B cell (primary cell): ENCODE results near the gene INSRR. TPM values are rescaled to one million over a fixed set of nuclear protein-coding genes. Genes with fewer than 3 reads are reported as not detected.

Experiments used
- ATAC-seq: fragments of 200-7000 bp; cut with Tn5 transposase; one replicate; pipeline ENCODE4 v1.10.0; 2021; ENCODE audit warnings: low read depth, mild to moderate bottlenecking, moderate number of reproducible peaks, moderate library complexity
- CTCF ChIA-PET: fragments of 350-600 bp; sonication (Branson Sonifier 250); formaldehyde crosslinking; loops from one replicate; lab custom pipeline; 2021; ENCODE audit warnings: antibody characterized with exemption, inconsistent platforms; lab: Charles Lee
- POLR2A ChIA-PET: fragments of 350-600 bp; sonication (Branson Sonifier 250); formaldehyde crosslinking; loops from one replicate; lab custom pipeline; 2021; ENCODE audit warnings: antibody characterized with exemption; lab: Charles Lee
- DNase-seq: peaks from one replicate; pipeline ENCODE4 v3.0.0; 2013
- H2AFZ ChIP-seq: 2 replicates; pipeline ENCODE4 v1.6.1; 2012; ENCODE audit warnings: mild to moderate bottlenecking, low read depth, low read length; ENCODE audit not compliant: insufficient read depth, poor library complexity, severe bottlenecking
- H3K27ac ChIP-seq, 2 donors: 1 replicate in 1 of 2; 2 replicates in 1 of 2; pipeline ENCODE4 v1.5.1; 2012 to 2013; ENCODE audit warnings: low read length in 2 of 2, mild to moderate bottlenecking in 2 of 2, moderate library complexity in 1 of 2
- H3K27me3 ChIP-seq, 4 experiments: fragments of 200-600 bp in 1 of 4; sonication (generic) in 1 of 4; replicated peaks in 1 of 4; 1 replicate in 2 of 4; 2 replicates in 2 of 4; pipeline versions ENCODE4 v1.6.1 to v1.7.0; 2013 to 2016; ENCODE audit warnings: low read length in 3 of 4, mild to moderate bottlenecking in 2 of 4, mixed read lengths in 1 of 4, moderate library complexity in 1 of 4; ENCODE audit not compliant: insufficient read depth in 4 of 4, control insufficient read depth in 3 of 4; ENCODE audit errors: control extremely low read depth in 1 of 4
- H3K36me3 ChIP-seq, 2 experiments: replicated peaks in 1 of 2; 1 replicate in 1 of 2; 2 replicates in 1 of 2; pipeline versions ENCODE4 v1.6.1 to v1.7.1; 2013; ENCODE audit warnings: low read length in 1 of 2; ENCODE audit not compliant: insufficient read depth in 2 of 2, control insufficient read depth in 1 of 2; ENCODE audit errors: control extremely low read depth in 1 of 2, extremely low read depth in 1 of 2
- H3K4me1 ChIP-seq, 2 donors: fragments of 200-600 bp in 1 of 2; sonication (generic) in 1 of 2; 1 replicate in 1 of 2; 2 replicates in 1 of 2; pipeline versions ENCODE4 v1.5.1 to v1.6.1; 2013 to 2017; ENCODE audit warnings: low read length in 2 of 2; ENCODE audit not compliant: control insufficient read depth in 2 of 2, insufficient read depth in 2 of 2
- H3K4me2 ChIP-seq: replicated peaks from 2 replicates; pipeline ENCODE3; 2012; ENCODE audit warnings: mild to moderate bottlenecking, low read depth, low read length; ENCODE audit not compliant: poor library complexity, severe bottlenecking
- H3K4me3 ChIP-seq, 5 experiments: fragments of 200-600 bp in 1 of 5; sonication (generic) in 1 of 5; 1 replicate in 3 of 5; 2 replicates in 2 of 5; pipeline versions ENCODE4 v1.5.1 to v1.7.0; 2011 to 2016; ENCODE audit warnings: low read length in 4 of 5, mild to moderate bottlenecking in 4 of 5, low read depth in 2 of 5, control low read depth in 1 of 5, moderate library complexity in 1 of 5; ENCODE audit not compliant: insufficient read depth in 1 of 5; ENCODE audit errors: control extremely low read depth in 1 of 5, extremely low read depth in 1 of 5
- H3K79me2 ChIP-seq: fragments of 200-600 bp; sonication (generic); one replicate; pipeline ENCODE4 v1.6.0; 2016; ENCODE audit warnings: low read length; ENCODE audit not compliant: control insufficient read depth, insufficient read depth
- H3K9ac ChIP-seq: fragments of 200-600 bp; sonication (generic); 2 replicates; pipeline ENCODE4 v1.6.1; 2017; ENCODE audit warnings: mild to moderate bottlenecking, low read length, moderate library complexity
- H3K9me3 ChIP-seq, 3 donors: one replicate each; pipeline versions ENCODE4 v1.6.1 to v1.7.1; 2013; ENCODE audit warnings: low read length in 2 of 3; ENCODE audit not compliant: control insufficient read depth in 2 of 3, insufficient read depth in 1 of 3; ENCODE audit errors: control extremely low read depth in 1 of 3
- H4K20me1 ChIP-seq: 2 replicates; pipeline ENCODE4 v1.6.0; 2012; ENCODE audit warnings: mild to moderate bottlenecking, low read length; ENCODE audit not compliant: insufficient read depth, control insufficient read depth, poor library complexity, severe bottlenecking
- H3K27ac Mint-ChIP-seq: one replicate; pipeline ENCODE4 v1.8.0; 2021; ENCODE audit warnings: mixed read lengths
- H3K27me3 Mint-ChIP-seq: one replicate; pipeline ENCODE4 v1.8.0; 2021; ENCODE audit warnings: mixed read lengths
- H3K4me1 Mint-ChIP-seq: one replicate; pipeline ENCODE4 v1.8.0; 2021; ENCODE audit warnings: mixed read lengths
- H3K4me3 Mint-ChIP-seq: one replicate; pipeline ENCODE4 v1.8.0; 2021; ENCODE audit warnings: mixed read lengths
- H3K9me3 Mint-ChIP-seq: one replicate; pipeline ENCODE4 v1.8.0; 2022; ENCODE audit warnings: mixed read lengths; ENCODE audit not compliant: insufficient read depth
- CTCF ChIP-seq: fragments of 200-600 bp; IDR thresholded peaks from one replicate; pipeline ENCODE4 v1.8.0; 2022; ENCODE audit warnings: antibody characterized with exemption, mild to moderate bottlenecking
- EZH2 ChIP-seq: IDR thresholded peaks from 2 replicates; pipeline ENCODE4 v1.6.1; 2012; ENCODE audit warnings: borderline replicate concordance, low read depth, mild to moderate bottlenecking, moderate library complexity, low read length; ENCODE audit not compliant: insufficient read depth, poor library complexity, severe bottlenecking
- WGBS: methylation state at CpG from one replicate; pipeline ENCODE4 v1.1.5; 2013; ENCODE audit warnings: missing lambda C conversion rate; ENCODE audit not compliant: insufficient coverage; 5-methylcytosine and 5-hydroxymethylcytosine counted together
- intact Hi-C: fragments of 100-400 bp; cut with micrococcal nuclease; formaldehyde crosslinking; loops from one replicate; pipeline ENCODE4 v1.10.0; 2022
- polyA plus RNA-seq: library from polyadenylated mRNA; depleted of rRNA; stranded (reverse); fragments of >200 nt; gene quantifications from 2 replicates; pipeline ENCODE4 v1.2.3, GENCODE V29; 2012
- total RNA-seq, 2 donors: library from RNA; stranded (reverse); fragments of 120-200 nt in 1 of 2; gene quantifications; 1 replicate in 1 of 2; 2 replicates in 1 of 2; pipeline versions ENCODE4 v1.2.3 to v1.2.4, GENCODE V29; 2013 to 2022

The INSRR gene
- total and polyA plus RNA-seq, 2 donors (not counting 1 experiment from before 2014, with no cell fraction given) = not detected

GRCh38 chr1:156874572-156875340 lies 15.8 kb upstream of the INSRR start:
- DNase-seq (no peak), ATAC-seq (no peak)
- H3K9me3 Mint-ChIP-seq = no peaks in the 10 kb centered on the region
- H3K9ac ChIP-seq = no peak overlapping the region
- ChIA-PET CTCF (interaction anchor here (0.6 kb wide), 1 partner anchor 24 kb away, joined by 3 read pairs; no protein-coding TSS in a partner anchor), POLR2A (no interaction called here)
- H3K9me3 ChIP-seq = no peaks in the 10 kb centered on the region
- WGBS = 85% methylated on average over 13 of the region's 16 CpGs
- H3K4me3 ChIP-seq = no peak overlapping the region
- no peaks in the 10 kb centered on the region for H4K20me1 ChIP-seq
- H3K27ac Mint-ChIP-seq = no peak overlapping the region
- no peak overlapping the region for H2AFZ ChIP-seq
- no peaks in the 10 kb centered on the region for H3K4me1 ChIP-seq
- peaks cover 31% of the 10 kb centered on the region for H3K27me3 Mint-ChIP-seq
- no peak overlapping the region for H3K27ac ChIP-seq
- no peak overlapping the region for H3K4me2 ChIP-seq
- intact Hi-C loops = no loop called here
- peaks cover 0 to 21% (median 1%) of the 10 kb centered on the region in 4 experiments for H3K27me3 ChIP-seq
- no peaks in the 10 kb centered on the region for H3K79me2 ChIP-seq
- no peaks in the 10 kb centered on the region for H3K4me1 Mint-ChIP-seq
- TF ChIP-seq EZH2 (no peak), CTCF (no peak)
- H3K4me3 Mint-ChIP-seq = no peak overlapping the region
- no peaks in the 10 kb centered on the region for H3K36me3 ChIP-seq

GRCh38 chr1:156874142-156874541 lies 15.2 kb upstream of the INSRR start:
- no peak overlapping the region for H3K4me3 Mint-ChIP-seq
- CTCF ChIA-PET = interaction anchor here (1.5 kb wide), 1 partner anchor 12 kb away, joined by 3 read pairs; no protein-coding TSS in a partner anchor
- intact Hi-C loops = no loop called here

More at GRCh38 chr1:156874142-156874541, 15.2 kb upstream of the INSRR start:
- DNase-seq = no peak
- H3K27ac Mint-ChIP-seq = no peak overlapping the region
- Histone ChIP-seq H3K4me3 (no peak overlapping the region), H3K36me3 (no peaks in the 10 kb centered on the region), H2AFZ (no peak overlapping the region), H3K79me2 (no peaks in the 10 kb centered on the region), H3K27ac (no peak overlapping the region), H3K9me3 (no peaks in the 10 kb centered on the region), H4K20me1 (no peaks in the 10 kb centered on the region), H3K4me1 (no peaks in the 10 kb centered on the region), H3K4me2 (no peak overlapping the region), H3K9ac (no peak overlapping the region), H3K27me3 (peaks cover 0 to 21% (median 1%) of the 10 kb centered on the region in 4 experiments)
- POLR2A ChIA-PET = no interaction called here
- peaks cover 34% of the 10 kb centered on the region for H3K27me3 Mint-ChIP-seq
- no peak for TF ChIP-seq CTCF
- no peak for TF ChIP-seq EZH2
- WGBS = 83% methylated on average over 3 of the region's 5 CpGs
- ATAC-seq = no peak
- H3K4me1 Mint-ChIP-seq = no peaks in the 10 kb centered on the region
- no peaks in the 10 kb centered on the region for H3K9me3 Mint-ChIP-seq
